Brain microvascular endothelial cell (primary cell): ENCODE measurements around the gene PPP3CA.

Experiments used
- DNase-seq: peaks from one replicate; pipeline ENCODE4 v3.0.0-alpha.2; 2020
- H3K27ac ChIP-seq: fragments of 250-450 bp; sonication (Bioruptor Pico); 2 replicates; pipeline ENCODE4 v1.5.1; 2020; ENCODE audit warnings: mild to moderate bottlenecking, moderate library complexity
- H3K27me3 ChIP-seq: fragments of 250-450 bp; sonication (Bioruptor Pico); replicated peaks from 2 replicates; pipeline ENCODE4 v1.5.1; 2020; ENCODE audit warnings: mild to moderate bottlenecking
- H3K36me3 ChIP-seq: fragments of 250-450 bp; sonication (Bioruptor Pico); replicated peaks from 2 replicates; pipeline ENCODE4 v1.5.1; 2020; ENCODE audit warnings: mild to moderate bottlenecking
- H3K4me3 ChIP-seq: 2 replicates; pipeline ENCODE4 v1.5.1; 2011; ENCODE audit warnings: low read depth, mild to moderate bottlenecking, control low read depth, low read length, moderate library complexity
- CTCF ChIP-seq: IDR thresholded peaks from 2 replicates; pipeline ENCODE4 v1.5.1; 2011; ENCODE audit warnings: low read depth, mild to moderate bottlenecking, moderate library complexity, low read length, control low read depth, inconsistent platforms; ENCODE audit errors: missing control alignments
- in situ Hi-C: cut with HindIII; loops from 2 replicates; pipeline ENCODE4 v1.10.0; 2017; ENCODE audit warnings: low sequenced_read_pairs, low pct_ligation_motif_present

The PPP3CA gene

GRCh38 chr4:101037249-101037648, 310.1 kb downstream of the PPP3CA start:
- Histone ChIP-seq H3K36me3 (no peaks in the 10 kb centered on the region), H3K4me3 (no peak overlapping the region), H3K27me3 (no peaks in the 10 kb centered on the region), H3K27ac (no peak overlapping the region)
- in situ Hi-C loops, result no loop called here
- DNase-seq, result no peak
- TF ChIP-seq CTCF, result no peak

- in situ Hi-C loops, result no loop called here
These were observed 311.8 kb downstream of the PPP3CA start for GRCh38 chr4:101035487-101035886.

GRCh38 chr4:101033986-101034385, 313.3 kb downstream of the PPP3CA start:
- Histone ChIP-seq H3K27ac (no peak overlapping the region), H3K27me3 (no peaks in the 10 kb centered on the region), H3K4me3 (no peak overlapping the region), H3K36me3 (peaks cover 4% of the 10 kb centered on the region)
- TF ChIP-seq CTCF, result peak; percentile 20
- in situ Hi-C loops, result no loop called here
- DNase-seq, result no peak

More at GRCh38 chr4:101035487-101035886, 311.8 kb downstream of the PPP3CA start:
- Histone ChIP-seq H3K27ac (no peak overlapping the region), H3K4me3 (no peak overlapping the region), H3K27me3 (no peaks in the 10 kb centered on the region), H3K36me3 (peaks cover 4% of the 10 kb centered on the region)
- DNase-seq, result no peak
- no peak for TF ChIP-seq CTCF

GRCh38 chr4:101032541-101032940, 314.8 kb downstream of the PPP3CA start:
- DNase-seq, result no peak
- Histone ChIP-seq H3K27ac (no peak overlapping the region), H3K27me3 (no peaks in the 10 kb centered on the region), H3K36me3 (peaks cover 4% of the 10 kb centered on the region), H3K4me3 (no peak overlapping the region)
- in situ Hi-C loops, result no loop called here
- no peak for TF ChIP-seq CTCF

GRCh38 chr4:101031971-101032370, 315.4 kb downstream of the PPP3CA start:
- in situ Hi-C loops, result no loop called here
- Histone ChIP-seq H3K27ac (no peak overlapping the region), H3K4me3 (no peak overlapping the region), H3K27me3 (no peaks in the 10 kb centered on the region), H3K36me3 (peaks cover 4% of the 10 kb centered on the region)
- no peak for TF ChIP-seq CTCF
- DNase-seq, result no peak

GRCh38 chr4:101028886-101029285, 318.4 kb downstream of the PPP3CA start:
- Histone ChIP-seq H3K27me3 (no peaks in the 10 kb centered on the region), H3K27ac (no peak overlapping the region)

More at GRCh38 chr4:101028886-101029285, 318.4 kb downstream of the PPP3CA start:
- DNase-seq, result no peak
- peaks cover 4% of the 10 kb centered on the region for H3K36me3 ChIP-seq
- in situ Hi-C loops, result no loop called here
- no peak overlapping the region for H3K4me3 ChIP-seq
- no peak for TF ChIP-seq CTCF
